EL (cell line): ENCODE data around the gene RUNX3.

Experiments used
- DNase-seq: peaks from one replicate; pipeline ENCODE4 v3.0.0-alpha.2; 2016

The RUNX3 gene

GRCh38 chr1:24859063-24860010 is 70.7 kb downstream of the RUNX3 start:
- no peak for DNase-seq

GRCh38 chr1:24858277-24858676 is 71.8 kb downstream of the RUNX3 start:
- DNase-seq = no peak

- no peak for DNase-seq
Measured at GRCh38 chr1:24857507-24858133, 72.5 kb downstream of the RUNX3 start.

- DNase-seq = no peak
Measured at GRCh38 chr1:24856787-24857506, 73.1 kb downstream of the RUNX3 start.

GRCh38 chr1:24855474-24855873 is 74.6 kb downstream of the RUNX3 start:
- DNase-seq = no peak

GRCh38 chr1:24853649-24854048 is 76.4 kb downstream of the RUNX3 start:
- DNase-seq = no peak

GRCh38 chr1:24850328-24850920 is 79.7 kb downstream of the RUNX3 start:
- DNase-seq = peak; percentile 41

- DNase-seq = peak; percentile 24
Measured at GRCh38 chr1:24849672-24850295, 80.3 kb downstream of the RUNX3 start.
